ENCODE data around the gene NOX1.

DNA sequence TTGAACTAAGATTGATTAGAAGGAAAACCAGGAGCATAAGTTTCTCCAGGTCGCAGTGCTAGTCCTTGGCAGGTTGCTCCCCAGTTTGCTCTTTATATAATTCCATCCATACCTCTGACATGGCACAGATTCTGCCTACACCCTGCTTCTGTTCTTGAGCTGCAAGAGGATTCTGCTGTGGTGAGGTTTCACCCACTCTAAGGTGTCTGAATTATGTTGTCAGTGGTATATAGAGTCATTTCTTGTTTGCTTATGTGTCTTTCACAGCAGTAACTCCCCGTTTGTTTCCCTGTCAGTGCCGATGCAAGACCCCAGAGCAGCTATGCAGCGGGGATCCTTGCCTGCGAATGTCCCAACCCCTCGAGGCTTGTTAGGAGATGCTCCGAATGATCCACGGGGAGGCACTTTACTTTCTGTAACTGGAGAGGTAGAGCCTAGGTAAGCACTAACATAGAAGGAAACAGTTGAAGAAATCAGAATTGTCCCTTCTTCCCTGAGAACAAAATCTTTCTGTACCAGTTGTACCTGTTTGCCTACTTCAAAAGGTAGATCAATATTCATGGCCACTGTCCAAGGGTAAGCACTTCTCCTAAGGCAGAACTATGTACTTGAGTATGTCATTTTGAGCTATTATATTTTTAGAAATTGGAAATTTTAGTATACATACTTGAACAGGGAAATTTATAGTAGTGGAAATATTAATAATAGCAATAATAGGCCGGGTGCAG lies 42.8 kb downstream of the NOX1 start:
- TF ChIP-seq CTCF (IDR thresholded peaks at IDR 0.05 in 8 of 11, conservative IDR thresholded peaks at IDR 0.05 in 3 of 11), result no peak
- no peak for TF ChIP-seq POLR2A (IDR thresholded peaks at IDR 0.05)
- TF ChIP-seq POLR2AphosphoS5 (IDR thresholded peaks at IDR 0.05), result no peak
